ENCODE data around the gene OR4K17.

- TF ChIP-seq HDAC1 (IDR thresholded peaks at IDR 0.05) = no peak
- TF ChIP-seq JUNB (CRISPR knock-in tag; conservative IDR thresholded peaks at IDR 0.05) = no peak
- no peak for TF ChIP-seq PATZ1 (CRISPR knock-in tag; IDR thresholded peaks at IDR 0.05; ENCODE audit: borderline replicate concordance)
- TF ChIP-seq YBX1 (IDR thresholded peaks at IDR 0.05) = no peak
- TF ChIP-seq HDAC6 (IDR thresholded peaks at IDR 0.05; ENCODE audit: low read depth, low read length) = no peak
- TF ChIP-seq IRF9 (tag; IDR thresholded peaks at IDR 0.05) = no peak
Observed at GRCh38 chr14:20110438-20110837, at the start of gene OR4K17.
